H4 (cell line): ENCODE results near the gene TBX4. TPM values are rescaled to one million over a fixed set of nuclear protein-coding genes. Genes with fewer than 3 reads are reported as not detected.
"Not testable (repeated sequence)": the region's sequence is repeated elsewhere in the genome, so short reads cannot be mapped to it uniquely, and the experiment has no call there.

Experiments
- DNase-seq: peaks from one replicate; pipeline ENCODE4 v3.0.0-alpha.2; 2015; ENCODE audit warnings: low spot score
- total RNA-seq: library from RNA; depleted of rRNA; stranded (reverse); fragments of >200 nt; shearing (Covaris generic); gene quantifications from 2 replicates; pipeline ENCODE4 v1.2.3, GENCODE V29; 2014; rRNA removed

TBX4 gene
- total RNA-seq, 1 experiment from 2014 or later = not detected

DNA sequence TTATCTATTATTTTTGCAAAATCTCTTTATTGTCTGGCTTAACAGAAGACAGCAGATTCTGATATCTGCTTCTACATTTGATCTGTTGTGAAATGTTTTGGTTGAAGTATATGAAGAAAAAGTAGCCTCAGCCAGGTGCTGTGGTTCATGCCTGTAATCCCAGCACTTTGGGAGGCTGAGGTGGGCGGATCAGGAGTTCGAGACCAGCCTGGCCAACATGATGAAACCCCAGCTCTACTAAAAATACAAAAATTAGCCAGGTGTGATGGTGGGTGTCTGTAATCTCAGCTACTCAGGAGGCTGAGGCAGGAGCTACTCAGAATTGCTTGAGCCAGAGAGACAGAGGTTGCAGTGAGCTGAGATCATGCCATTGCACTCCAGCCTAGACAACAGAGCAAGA lies 75.2 kb downstream of the TBX4 start:
- not testable (repeated sequence) for DNase-seq

DNA sequence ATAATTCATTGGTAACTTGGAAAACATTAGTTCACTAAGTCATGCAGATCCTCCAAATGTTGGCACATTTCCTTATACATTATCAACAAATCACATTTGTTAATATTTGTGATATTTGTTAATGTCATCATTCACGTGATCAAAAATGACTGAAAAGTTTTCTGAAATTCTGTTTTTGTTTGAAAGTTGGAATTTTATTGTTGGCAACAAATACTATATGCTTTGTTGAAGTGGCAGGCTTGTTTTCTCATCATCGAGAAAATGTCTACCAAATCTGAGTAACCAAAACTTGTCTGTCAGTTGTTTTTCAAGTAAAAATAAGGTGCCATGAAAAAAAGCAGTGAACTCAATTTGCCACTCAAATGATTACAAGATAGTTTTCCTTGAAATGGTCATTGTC lies 75.9 kb downstream of the TBX4 start:
- no peak for DNase-seq

DNA sequence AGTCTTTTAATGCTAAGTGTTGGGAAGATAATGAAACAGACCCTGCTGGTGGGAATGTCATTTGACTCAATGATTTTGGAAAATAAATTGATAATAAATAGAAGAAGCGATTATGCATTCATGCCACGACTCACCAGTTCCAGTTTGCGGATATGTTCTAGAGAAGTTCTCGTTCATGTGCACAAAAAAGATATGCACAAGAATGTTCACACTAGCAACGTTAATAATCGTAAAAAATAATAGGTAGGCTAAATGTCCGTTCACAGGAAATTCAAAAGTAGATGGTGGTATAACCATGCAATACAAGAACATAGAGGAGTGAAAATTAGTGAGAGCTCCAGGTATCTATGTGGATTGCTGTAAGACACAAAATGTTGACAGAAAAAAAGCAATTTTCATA lies 79.0 kb downstream of the TBX4 start:
- no peak for DNase-seq

DNA sequence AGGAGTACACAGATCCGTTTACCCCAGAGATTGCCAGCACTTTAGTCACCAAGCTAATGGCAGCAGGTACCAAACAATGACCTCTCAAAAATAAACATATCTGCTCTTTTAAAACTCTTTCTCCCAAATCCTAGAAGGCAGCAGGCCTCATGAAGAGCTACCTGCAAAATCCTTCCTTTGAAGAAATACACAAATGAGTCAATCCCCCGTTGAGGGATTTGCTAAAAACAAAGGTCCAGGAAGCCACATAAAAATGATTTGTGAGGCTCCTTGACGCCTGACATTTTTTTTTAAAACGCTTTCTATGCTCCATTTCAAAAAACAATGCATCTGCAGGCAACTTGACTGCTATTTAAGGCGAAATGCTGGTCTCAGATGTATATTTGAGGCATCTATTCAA lies 80.6 kb downstream of the TBX4 start:
- peak; percentile 15 for DNase-seq

DNA sequence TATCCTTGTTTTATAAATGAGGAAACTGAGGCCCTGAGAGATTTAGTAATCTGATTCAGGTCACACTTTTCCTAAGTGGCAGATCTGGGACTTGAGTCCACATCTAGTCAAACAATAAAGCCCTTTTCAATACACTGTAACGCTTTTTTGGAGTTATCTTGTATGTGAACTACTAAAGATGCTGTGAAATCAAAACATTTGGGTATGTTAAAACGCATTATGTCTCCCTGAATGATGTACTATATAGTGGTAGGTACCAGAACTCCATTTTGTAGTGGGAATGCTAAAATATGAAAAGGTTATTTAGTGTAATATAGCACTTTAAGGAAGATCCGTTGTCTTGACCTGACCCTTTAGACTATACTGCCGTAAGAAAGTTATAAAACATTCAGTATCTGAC lies 81.6 kb downstream of the TBX4 start:
- no peak for DNase-seq

DNA sequence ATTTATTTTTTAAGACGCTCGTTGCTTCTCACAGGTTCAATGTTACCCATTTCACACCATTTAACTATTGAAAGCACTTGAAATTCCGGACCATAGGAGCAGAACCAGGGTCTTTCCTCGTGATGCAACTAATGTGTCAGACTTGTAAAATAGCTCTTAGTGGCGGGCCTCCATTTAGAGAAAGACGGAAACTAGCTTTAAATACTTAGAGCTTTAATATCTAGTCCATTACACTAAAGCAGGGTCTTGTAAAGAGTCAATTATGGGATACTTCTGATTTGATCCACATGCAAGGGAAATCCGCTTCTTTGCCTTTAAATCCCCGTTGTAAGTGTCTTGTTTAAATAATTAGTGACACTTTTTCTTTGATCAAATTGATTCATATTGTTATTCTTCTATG lies 82.2 kb downstream of the TBX4 start:
- no peak for DNase-seq

Other genes with a start within 250 kb of the TBX4 start
- gene TBX2, start 52.6 kb upstream of the TBX4 start, total RNA-seq = 0.95 and 1.5 TPM in 2 replicates
- gene NACA2, start 138.8 kb downstream of the TBX4 start, total RNA-seq = not detected in 2 replicates